Measurements from ENCODE around the gene CTBP1. TPM values are rescaled to one million over a fixed set of nuclear protein-coding genes. Genes with fewer than 3 reads are reported as not detected.

CTBP1 gene
- total RNA-seq, 1 donor from 2014 or later = 171 TPM

DNA sequence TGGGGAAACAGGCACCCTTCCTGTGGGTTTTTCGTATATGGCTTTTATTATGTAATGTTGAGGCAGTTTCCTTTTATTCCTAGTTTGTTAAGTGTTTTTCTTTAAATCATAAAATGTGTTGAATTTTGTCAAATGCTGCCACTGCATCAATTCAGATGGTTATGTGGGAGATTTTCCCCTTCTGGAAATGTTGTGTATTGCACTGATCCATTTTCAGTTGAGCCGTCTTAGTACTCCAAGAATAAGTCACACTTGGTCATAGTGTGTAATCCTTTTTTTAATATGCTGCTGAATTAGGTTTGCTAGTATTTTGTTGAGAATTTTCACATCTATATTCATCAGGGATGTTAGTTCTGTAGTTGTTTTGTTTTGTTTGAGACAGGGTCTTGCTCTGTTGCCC, 9.5 kb upstream of the CTBP1 start:
- Mint-ChIP-seq H3K4me1 (no peaks in the 10 kb centered on the region), H3K9me3 (peaks cover 55% of the 10 kb centered on the region), H3K27me3 (ENCODE audit: insufficient read depth, low read depth) (peaks cover 5% of the 10 kb centered on the region), H3K36me3 (peaks cover 18% of the 10 kb centered on the region), H3K27ac (no peak overlapping the region), H3K4me3 (no peak overlapping the region)
- H3K27me3 ChIP-seq = peaks cover 4% of the 10 kb centered on the region
- no peaks in the 10 kb centered on the region for H3K79me2 ChIP-seq (ENCODE audit: low read depth)
- no peak overlapping the region for H3K27ac ChIP-seq
- H3K9me3 ChIP-seq (ENCODE audit: low read depth) = peaks cover 10% of the 10 kb centered on the region
- H3K4me2 ChIP-seq = no peak overlapping the region
- no peaks in the 10 kb centered on the region for H3K4me1 ChIP-seq
- no peak overlapping the region for H3K4me3 ChIP-seq
- H4K20me1 ChIP-seq (ENCODE audit: low read depth) = no peaks in the 10 kb centered on the region
- no peak for DNase-seq (ENCODE audit: low spot score)
- no peaks in the 10 kb centered on the region for H3K36me3 ChIP-seq
- H3F3A ChIP-seq (ENCODE audit: low read depth) = no peaks in the 10 kb centered on the region
- TF ChIP-seq CTCF (IDR thresholded peaks at IDR 0.05) (no peak), EZH2 (IDR thresholded peaks at IDR 0.05) (no peak), EZH2phosphoT487 (IDR thresholded peaks at IDR 0.05) (no peak)
- H3K9ac ChIP-seq = no peak overlapping the region
- no peak overlapping the region for H2AFZ ChIP-seq (replicated peaks)

DNA sequence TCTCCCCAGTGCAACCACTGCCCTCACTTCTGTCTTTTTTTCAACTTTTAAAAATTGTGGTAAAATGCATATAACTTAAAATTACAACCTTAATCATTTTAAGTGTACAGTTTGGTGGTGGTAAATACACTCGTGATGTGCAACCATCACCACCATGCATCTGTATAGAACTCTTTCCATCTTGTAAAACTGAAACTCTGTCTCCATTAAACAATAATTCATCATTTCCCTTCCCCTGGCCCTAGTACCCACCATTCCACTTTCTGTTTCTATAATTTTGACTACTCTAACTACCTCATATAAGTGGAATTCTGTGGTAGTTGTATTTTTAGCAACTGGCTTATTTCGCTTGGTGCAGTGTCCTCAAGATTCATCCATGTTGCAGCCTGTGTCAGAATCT, 6.8 kb upstream of the CTBP1 start:
- no peak overlapping the region for H3K27ac ChIP-seq
- no peak for DNase-seq (ENCODE audit: low spot score)
- H3K9me3 ChIP-seq (ENCODE audit: low read depth) = peaks cover 18% of the 10 kb centered on the region
- no peak overlapping the region for H3K9ac ChIP-seq
- peaks cover 71% of the 10 kb centered on the region for H3K9me3 Mint-ChIP-seq
- peaks cover 5% of the 10 kb centered on the region for H3K36me3 ChIP-seq
- H3K4me1 Mint-ChIP-seq = no peaks in the 10 kb centered on the region
- H2AFZ ChIP-seq (replicated peaks) = no peak overlapping the region
- TF ChIP-seq CTCF (IDR thresholded peaks at IDR 0.05) (no peak), EZH2 (IDR thresholded peaks at IDR 0.05) (no peak), EZH2phosphoT487 (IDR thresholded peaks at IDR 0.05) (no peak)
- no peaks in the 10 kb centered on the region for H3F3A ChIP-seq (ENCODE audit: low read depth)
- no peak overlapping the region for H3K4me3 Mint-ChIP-seq
- H3K36me3 Mint-ChIP-seq = peaks cover 39% of the 10 kb centered on the region
- H4K20me1 ChIP-seq (ENCODE audit: low read depth) = no peaks in the 10 kb centered on the region
- H3K4me1 ChIP-seq = no peaks in the 10 kb centered on the region
- H3K27me3 Mint-ChIP-seq (ENCODE audit: insufficient read depth, low read depth) = no peaks in the 10 kb centered on the region
- H3K4me3 ChIP-seq = no peak overlapping the region
- H3K4me2 ChIP-seq = no peak overlapping the region
- H3K79me2 ChIP-seq (ENCODE audit: low read depth) = no peaks in the 10 kb centered on the region
- peaks cover 4% of the 10 kb centered on the region for H3K27me3 ChIP-seq
- H3K27ac Mint-ChIP-seq = no peak overlapping the region

DNA sequence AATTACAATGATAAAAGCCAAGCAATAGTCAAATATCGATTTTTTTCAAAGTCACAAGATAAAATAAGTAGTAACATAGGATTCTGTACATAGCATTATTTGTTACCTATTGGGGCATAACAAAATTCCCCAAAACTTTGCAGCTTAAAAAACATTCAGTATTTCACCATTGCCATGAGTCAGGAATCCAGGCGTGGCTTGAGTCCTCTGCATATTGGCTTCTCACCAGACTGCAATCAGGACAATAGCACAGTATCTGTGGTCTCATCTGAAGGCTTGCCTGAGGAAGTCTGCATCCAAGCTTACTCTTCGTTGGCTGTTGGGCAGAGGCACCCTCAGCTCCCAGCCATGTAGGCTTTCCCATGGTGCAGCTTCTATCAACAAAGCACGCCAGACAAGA, 6.2 kb upstream of the CTBP1 start:
- no peak overlapping the region for H3K27ac ChIP-seq
- H3K4me1 ChIP-seq = no peaks in the 10 kb centered on the region
- Mint-ChIP-seq H3K4me1 (peaks cover 2% of the 10 kb centered on the region), H3K27ac (no peak overlapping the region), H3K4me3 (no peak overlapping the region), H3K27me3 (ENCODE audit: insufficient read depth, low read depth) (no peaks in the 10 kb centered on the region), H3K9me3 (peaks cover 75% of the 10 kb centered on the region), H3K36me3 (peaks cover 40% of the 10 kb centered on the region)
- H3K4me3 ChIP-seq = no peak overlapping the region
- H3F3A ChIP-seq (ENCODE audit: low read depth) = no peaks in the 10 kb centered on the region
- H3K9ac ChIP-seq = no peak overlapping the region
- H3K9me3 ChIP-seq (ENCODE audit: low read depth) = peaks cover 18% of the 10 kb centered on the region
- peaks cover 5% of the 10 kb centered on the region for H3K36me3 ChIP-seq
- TF ChIP-seq EZH2 (IDR thresholded peaks at IDR 0.05) = no peak
- TF ChIP-seq EZH2phosphoT487 (IDR thresholded peaks at IDR 0.05) = no peak
- TF ChIP-seq CTCF (IDR thresholded peaks at IDR 0.05) = no peak
- H3K4me2 ChIP-seq = no peak overlapping the region
- H2AFZ ChIP-seq (replicated peaks) = no peak overlapping the region
- H3K79me2 ChIP-seq (ENCODE audit: low read depth) = no peaks in the 10 kb centered on the region
- DNase-seq (ENCODE audit: low spot score) = no peak
- H3K27me3 ChIP-seq = peaks cover 4% of the 10 kb centered on the region
- H4K20me1 ChIP-seq (ENCODE audit: low read depth) = no peaks in the 10 kb centered on the region
